Mammary microvascular endothelial cell (primary cell): ENCODE results near the gene FAM81B. TPM values are rescaled to one million over a fixed set of nuclear protein-coding genes. Genes with fewer than 3 reads are reported as not detected.

Experiments
- total RNA-seq: library from RNA; depleted of rRNA; stranded (reverse); fragments of >200 nt; gene quantifications from 2 replicates; pipeline ENCODE4 v1.2.3, GENCODE V29; 2015

FAM81B gene, protein sequence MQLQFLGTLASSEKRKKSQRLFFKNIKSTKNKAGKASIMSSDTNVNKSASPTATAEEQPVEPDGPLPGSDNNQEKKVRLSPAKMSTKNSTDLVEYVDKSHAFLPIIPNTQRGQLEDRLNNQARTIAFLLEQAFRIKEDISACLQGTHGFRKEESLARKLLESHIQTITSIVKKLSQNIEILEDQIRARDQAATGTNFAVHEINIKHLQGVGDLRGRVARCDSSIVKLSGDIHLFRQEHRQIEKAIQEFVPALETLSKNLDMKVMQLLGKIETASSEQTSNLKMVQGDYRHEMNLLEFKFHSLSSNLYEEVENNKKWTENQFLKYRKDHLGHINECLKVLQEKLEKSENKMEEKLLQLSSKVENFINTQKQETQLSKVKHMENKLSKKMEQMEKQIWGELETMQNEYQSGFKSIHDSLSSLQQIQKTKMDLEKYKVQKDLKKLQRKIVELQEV
- not detected in 2 replicates for total RNA-seq

DNA sequence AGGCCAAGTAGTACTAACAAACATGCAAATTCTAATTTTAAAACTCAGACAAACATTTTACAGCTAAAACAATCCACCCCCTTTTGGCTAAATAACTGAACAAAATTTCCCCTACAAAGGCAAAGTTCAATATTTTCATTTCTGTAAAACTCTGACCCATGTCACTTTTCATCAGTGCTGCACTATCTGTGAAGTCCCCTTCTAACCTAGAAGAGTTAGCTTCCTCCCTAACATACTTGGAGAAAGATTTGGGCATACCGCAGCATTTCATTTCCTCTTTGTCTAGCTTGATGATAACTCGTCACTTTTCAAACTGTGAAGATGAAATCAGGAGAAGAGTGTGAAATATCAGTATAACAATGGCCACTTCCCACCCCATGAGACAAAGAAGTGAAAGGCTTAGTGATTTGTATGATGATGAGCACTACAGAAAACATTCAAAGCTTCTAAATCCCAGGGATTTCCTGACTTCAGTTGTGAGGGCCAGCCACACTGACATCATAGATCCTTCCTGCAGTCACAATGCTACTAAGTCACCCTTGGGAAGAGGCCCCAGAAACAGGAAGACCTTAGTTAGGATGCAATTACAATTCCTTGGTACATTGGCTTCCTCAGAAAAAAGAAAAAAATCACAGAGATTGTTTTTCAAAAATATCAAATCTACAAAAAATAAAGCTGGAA is at the start of gene FAM81B:
TSS of gene FAM81B (plus strand) at position 555 of the 681 bp plus-strand sequence. CDS start at position 579, 24 bp downstream.

Other genes starting within 250 kb of the FAM81B start
- 104 and 127 TPM in 2 replicates for gene MCTP1, start 106.3 kb upstream of the FAM81B start, total RNA-seq
- gene SKIC3, start 163.6 kb downstream of the FAM81B start, total RNA-seq = 65.8 and 80.4 TPM in 2 replicates
- gene ARSK, start 163.7 kb downstream of the FAM81B start, total RNA-seq = 8.2 TPM in 2 replicates
- gene GPR150, start 228.7 kb downstream of the FAM81B start, total RNA-seq = 1.5 and 1.9 TPM in 2 replicates